AG10803 (cell line): ENCODE data around the gene UQCRHL.

ENCODE experiments used
- DNase-seq: peaks from one replicate; pipeline ENCODE4 v3.0.0; 2010; ENCODE audit warnings: low read depth
- H3K4me3 ChIP-seq: 2 replicates; pipeline ENCODE4 v1.5.1; 2011; ENCODE audit warnings: mild to moderate bottlenecking, low read length, control low read depth
- CTCF ChIP-seq: conservative IDR thresholded peaks from 2 replicates; pipeline ENCODE4 v1.5.1; 2011; ENCODE audit warnings: mild to moderate bottlenecking, low read length, control low read depth, inconsistent platforms

UQCRHL gene

GRCh38 chr1:15785683-15786082 is 21.8 kb downstream of the UQCRHL start:
- DNase-seq: no peak
- no peak overlapping the region for H3K4me3 ChIP-seq
- no peak for TF ChIP-seq CTCF

GRCh38 chr1:15777909-15778707 is 29.3 kb downstream of the UQCRHL start:
- H3K4me3 ChIP-seq: no peak overlapping the region
- DNase-seq: no peak
- TF ChIP-seq CTCF: no peak

- TF ChIP-seq CTCF: no peak
- H3K4me3 ChIP-seq: no peak overlapping the region
- no peak for DNase-seq
Observed at GRCh38 chr1:15775706-15776105, 31.7 kb downstream of the UQCRHL start.

- TF ChIP-seq CTCF: no peak
- no peak overlapping the region for H3K4me3 ChIP-seq
- DNase-seq: no peak
Observed at GRCh38 chr1:15771836-15772515, 35.5 kb downstream of the UQCRHL start.

GRCh38 chr1:15770313-15770962 is 37.0 kb downstream of the UQCRHL start:
- no peak for TF ChIP-seq CTCF
- H3K4me3 ChIP-seq: no peak overlapping the region
- no peak for DNase-seq

- H3K4me3 ChIP-seq: no peak overlapping the region
- TF ChIP-seq CTCF: no peak
- no peak for DNase-seq
Observed at GRCh38 chr1:15768388-15768787, 39.1 kb downstream of the UQCRHL start.
